ENCODE results near the gene THRAP3. TPM values are rescaled to one million over a fixed set of nuclear protein-coding genes. Genes with fewer than 3 reads are reported as not detected.

The THRAP3 gene
- total and polyA plus RNA-seq, 2 of the 8 experiments (the other 6 are each of a cell fraction or from before 2014, with no cell fraction given), result 40.2 to 183 TPM

- TF ChIP-seq CHD7 (IDR thresholded peaks at IDR 0.05; ENCODE audit: insufficient replicate concordance, low read length) (no peak), TEAD4 (IDR thresholded peaks at IDR 0.05; ENCODE audit: low read depth, low read length) (no peak), MAFK (IDR thresholded peaks at IDR 0.05; ENCODE audit: low read depth, low read length) (no peak), NANOG (IDR thresholded peaks at IDR 0.05; ENCODE audit: insufficient read depth, low read depth, low read length, poor library complexity, severe bottlenecking) (no peak), EZH2 (IDR thresholded peaks at IDR 0.05; ENCODE audit: low read depth, low read length, severe bottlenecking) (no peak), TAF1 (IDR thresholded peaks at IDR 0.05; ENCODE audit: low read depth, low read length) (no peak), SP2 (IDR thresholded peaks at IDR 0.05; ENCODE audit: low read length) (no peak), RFX5 (IDR thresholded peaks at IDR 0.05; ENCODE audit: borderline replicate concordance, low read depth, low read length) (no peak), HDAC2 (IDR thresholded peaks at IDR 0.05; ENCODE audit: borderline replicate concordance in 1 of 2, low read depth in 2 of 2, low read length in 2 of 2) (no peak), HDAC6 (IDR thresholded peaks at IDR 0.05; ENCODE audit: low read depth, low read length) (no peak), ASH2L (IDR thresholded peaks at IDR 0.05; ENCODE audit: low read length) (no peak), YY1 (IDR thresholded peaks at IDR 0.05; ENCODE audit: low read depth, low read length) (no peak)
These were observed 130.2 kb downstream of the THRAP3 start (continued) for GRCh38 chr1:36354486-36354885.

Data from H1 (cell line).